ENCODE data around the gene POMP. TPM values are rescaled to one million over a fixed set of nuclear protein-coding genes. Genes with fewer than 3 reads are reported as not detected.

POMP gene
- 100 to 1,000 TPM in 1 of 2 donors, 10 to 100 TPM in 1; 86.1 to 103 TPM for total RNA-seq
- long read RNA-seq, transcript POMP-201 (6 exons, 1,330 nt) = major isoform, 34 of 42 reads
- long read RNA-seq, partial matches to known transcripts = 2 of 42 reads
- long read RNA-seq, other reads (novel, unspliced or antisense) = 6 of 42 reads

DNA sequence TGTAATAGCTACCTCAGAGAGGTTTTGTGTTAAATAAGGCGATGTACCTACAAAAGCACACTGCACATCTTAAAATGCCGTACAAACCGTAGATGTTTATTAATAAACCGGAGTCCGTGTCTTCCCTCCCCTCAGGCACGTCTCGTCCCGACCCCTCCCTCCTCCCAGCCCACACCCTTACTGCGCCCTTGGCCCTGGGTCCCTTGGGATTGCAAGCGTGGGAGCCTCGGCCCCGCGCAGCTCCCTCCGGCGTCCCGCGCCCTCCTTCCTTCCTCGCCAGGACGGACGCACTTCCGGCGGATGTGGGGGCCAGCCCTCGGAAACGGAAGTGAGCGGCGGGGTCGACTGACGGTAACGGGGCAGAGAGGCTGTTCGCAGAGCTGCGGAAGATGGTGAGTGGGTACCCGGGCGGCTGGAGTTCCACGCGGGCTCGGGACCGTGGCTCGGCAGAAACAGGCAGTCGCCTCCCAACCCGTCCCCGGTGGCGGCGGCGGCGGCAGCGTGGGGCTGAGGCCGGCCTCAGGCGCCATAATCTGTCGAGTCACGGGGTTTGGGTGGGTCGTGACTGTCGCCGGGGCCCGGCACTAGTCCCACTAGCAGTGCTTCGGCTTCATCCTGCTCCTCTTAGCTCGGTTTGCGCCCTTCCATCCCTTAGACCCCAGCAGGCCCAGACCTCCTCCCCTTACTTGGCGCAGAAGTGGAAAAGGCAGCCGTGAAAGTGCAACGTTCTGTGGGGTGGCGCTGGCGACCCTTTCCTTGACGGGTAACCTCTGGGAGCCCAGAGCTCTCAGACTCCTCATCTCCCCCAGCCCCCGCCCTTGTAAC is at the start of gene POMP:
TSS of gene POMP (plus strand) at position 335 of the 825 bp plus-strand sequence. CDS start at position 390, 55 bp downstream.
- ATAC-seq (peak; percentile 99), DNase-seq (peak; percentile 96)
- intact Hi-C loops (cut with DNase I) = no loop called here

DNA sequence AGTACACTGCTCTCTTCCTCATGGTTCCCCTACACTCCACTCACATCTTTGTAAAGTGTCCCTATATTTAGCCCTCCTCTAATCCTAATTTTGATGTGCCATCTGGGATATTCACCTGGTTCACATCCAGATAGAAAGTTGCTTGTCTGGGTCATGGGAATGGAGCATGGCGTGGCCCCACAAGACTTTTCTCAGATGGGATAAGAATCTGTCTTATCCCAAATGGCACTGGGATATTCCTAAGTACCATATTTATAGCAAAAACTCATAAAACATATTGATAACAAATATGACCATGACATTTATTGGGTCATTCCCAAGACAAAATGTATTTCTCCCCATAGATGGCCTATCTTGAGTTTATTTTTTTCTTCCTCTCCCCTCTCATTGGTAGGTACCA is 49.5 kb upstream of the POMP start:
- ATAC-seq = no peak
- intact Hi-C loops (cut with DNase I) = no loop called here

GRCh38 chr13:28609926-28610325 is 49.0 kb upstream of the POMP start:
- no peak for ATAC-seq
- intact Hi-C loops (cut with DNase I) = no loop called here

More for the DNA sequence above, 49.5 kb upstream of the POMP start:
- DNase-seq = no peak

GRCh38 chr13:28610996-28611395 is 47.9 kb upstream of the POMP start:
- no peak for ATAC-seq
- no peak for DNase-seq
- intact Hi-C loops (cut with DNase I) = no loop called here

More at GRCh38 chr13:28609926-28610325, 49.0 kb upstream of the POMP start:
- no peak for DNase-seq

- intact Hi-C loops (cut with DNase I) = no loop called here
- ATAC-seq = no peak
- DNase-seq = no peak
These were observed 47.2 kb upstream of the POMP start for GRCh38 chr13:28611654-28612131.

DNA sequence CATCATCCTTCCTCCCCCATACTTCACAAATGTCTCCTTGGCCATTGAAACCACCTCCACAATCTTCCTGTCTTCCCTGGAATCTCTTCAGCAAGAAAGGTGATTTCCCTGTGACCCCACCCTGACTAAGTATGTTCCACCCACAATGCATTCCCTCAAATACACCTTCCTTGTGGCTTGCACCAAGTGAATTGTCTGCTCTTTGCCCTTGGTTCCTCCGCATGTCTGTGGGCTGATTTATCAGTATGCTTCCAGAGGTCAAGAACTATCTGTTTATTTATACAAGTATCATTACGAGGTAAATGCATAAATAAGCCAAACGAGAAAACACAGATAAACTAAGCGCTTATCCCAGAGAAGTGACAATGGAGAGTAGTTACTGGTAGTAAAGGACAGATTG is 45.4 kb upstream of the POMP start:
- intact Hi-C loops (cut with DNase I) = no loop called here

DNA sequence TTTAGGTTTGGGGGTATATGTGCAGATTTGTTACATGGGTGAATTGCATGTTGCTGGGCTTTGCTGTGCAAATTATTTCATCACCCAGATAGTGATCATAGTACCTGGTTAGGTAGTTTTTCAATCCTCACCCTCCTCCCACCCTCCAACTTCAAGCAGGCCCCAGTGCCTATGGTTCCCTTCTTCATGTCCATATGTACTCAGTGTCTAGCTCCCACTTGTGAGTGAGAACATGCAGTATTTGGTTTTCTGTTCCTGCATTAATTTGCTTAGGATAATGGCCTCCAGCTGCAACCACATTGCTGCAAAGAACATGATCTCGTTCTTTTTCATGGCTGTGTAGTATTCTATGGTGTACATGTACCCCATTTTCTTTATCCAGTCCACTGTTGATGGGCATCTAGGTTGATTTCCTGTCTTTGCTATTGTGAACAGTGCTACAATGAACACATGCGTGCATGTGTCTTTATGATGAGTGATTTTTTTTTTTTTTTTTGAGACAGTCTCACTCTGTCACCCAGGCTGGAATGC is 42.9 kb upstream of the POMP start:
- DNase-seq (no peak), ATAC-seq (no peak)
- intact Hi-C loops (cut with DNase I) = no loop called here

More for the DNA sequence above, 45.4 kb upstream of the POMP start:
- DNase-seq = no peak
- no peak for ATAC-seq

DNA sequence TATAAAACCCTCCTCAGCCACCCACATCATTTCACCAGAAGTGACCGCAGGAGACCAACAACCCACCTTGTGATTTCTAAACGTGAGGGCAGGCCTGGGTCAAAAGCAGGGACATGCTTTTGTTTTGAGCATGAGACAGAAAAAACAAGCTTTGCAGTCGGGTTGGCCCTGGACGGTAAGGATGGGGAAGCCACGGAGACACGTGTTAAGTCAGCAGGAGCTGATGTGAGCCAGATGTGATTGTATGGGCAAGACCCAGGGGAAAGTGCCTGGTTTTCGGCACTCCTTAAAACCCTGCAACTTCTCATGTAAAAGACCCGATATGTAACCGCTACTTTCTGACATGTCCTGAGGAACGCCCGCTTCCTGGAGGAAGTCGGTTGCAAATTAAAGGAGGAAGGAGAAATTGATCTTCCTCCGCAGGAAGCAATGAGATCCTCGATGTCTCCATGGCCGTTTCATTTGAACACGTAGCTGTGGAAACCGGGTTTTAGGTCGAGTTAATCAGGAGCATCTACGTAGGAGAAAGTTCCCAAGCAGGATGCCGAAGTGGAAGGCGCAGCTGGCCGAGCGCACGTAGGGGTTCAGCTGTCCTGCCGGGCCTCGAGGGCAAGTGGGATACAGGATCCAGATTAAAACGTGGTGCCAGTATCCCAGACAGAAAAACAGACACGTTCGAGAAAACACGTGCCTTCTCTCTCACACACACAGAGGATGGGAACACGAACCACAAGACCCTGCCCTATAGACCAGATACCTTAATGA is 40.5 kb upstream of the POMP start:
- DNase-seq (no peak), ATAC-seq (no peak)
- intact Hi-C loops (cut with DNase I) = no loop called here

GRCh38 chr13:28620011-28620830 is 38.7 kb upstream of the POMP start:
- intact Hi-C loops (cut with DNase I) = no loop called here
- ATAC-seq = no peak
- DNase-seq = no peak

DNA sequence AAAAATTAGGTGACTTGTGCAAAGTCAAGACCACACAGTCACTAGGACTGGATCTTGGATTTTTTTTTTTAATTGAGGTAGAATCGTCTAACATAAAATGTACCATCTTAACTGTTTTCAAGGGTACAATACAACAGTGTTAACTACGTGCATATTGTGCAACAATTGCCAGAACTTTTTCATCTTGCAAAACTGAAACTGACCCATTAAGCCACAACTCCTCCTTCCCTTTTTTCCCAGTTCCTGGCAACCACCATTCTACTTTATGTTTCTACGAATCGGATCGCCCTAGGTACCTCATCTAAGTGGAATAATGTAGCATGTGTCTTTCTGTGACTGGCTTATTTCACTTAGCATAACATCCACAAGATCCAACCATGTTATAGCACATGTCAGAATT is 37.5 kb upstream of the POMP start:
- ATAC-seq (peak in 1 of 2 donors; percentile 38), DNase-seq (no peak)
- intact Hi-C loops (cut with DNase I) = no loop called here

GRCh38 chr13:28622286-28622685 is 36.6 kb upstream of the POMP start:
- ATAC-seq (peak; percentile 47 to 75), DNase-seq (peak; percentile 56)
- intact Hi-C loops (cut with DNase I) = no loop called here

DNA sequence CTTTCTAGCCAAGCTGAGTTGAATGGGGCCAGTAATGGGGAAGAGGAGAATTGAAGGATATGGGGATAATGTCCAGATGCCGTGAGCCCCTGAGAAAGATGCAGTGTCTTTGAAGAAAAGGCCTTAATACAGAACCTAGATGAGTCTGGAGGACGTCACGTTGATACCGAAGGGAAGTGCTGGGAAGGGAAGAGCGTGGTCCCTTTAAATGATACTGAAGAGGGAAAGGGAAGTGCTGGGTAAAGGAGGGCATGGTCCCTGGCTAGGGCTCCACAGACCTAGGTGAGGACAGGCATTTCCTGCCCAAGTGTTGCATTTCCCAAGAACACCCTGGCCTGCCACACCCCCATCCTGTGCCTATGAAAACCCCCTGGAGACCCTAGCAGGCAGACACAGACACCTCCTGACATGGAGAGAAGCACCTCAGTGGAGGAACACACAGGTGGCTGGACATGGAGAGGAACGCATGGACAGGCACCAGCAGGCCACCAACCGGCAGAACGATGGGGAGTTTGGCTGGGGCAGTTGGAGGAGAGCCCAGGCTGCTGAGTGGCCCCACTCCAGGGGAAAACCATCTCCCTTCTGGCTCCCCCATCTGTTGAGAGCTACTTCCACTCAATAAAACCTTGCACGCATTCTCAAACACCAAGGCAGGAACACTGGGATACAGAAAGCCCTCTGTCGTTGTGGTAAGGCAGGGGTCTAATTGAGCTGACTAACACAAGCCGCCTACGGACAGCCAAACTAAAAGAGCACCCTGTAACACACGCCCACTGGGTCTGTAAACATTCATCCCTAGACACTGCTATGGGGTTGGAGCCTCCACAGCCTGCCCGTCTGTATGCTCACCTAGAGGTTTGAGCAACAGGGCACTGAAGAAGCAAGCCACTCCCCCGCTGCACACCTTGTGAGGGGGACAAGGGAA is 34.9 kb upstream of the POMP start:
- no peak for ATAC-seq
- intact Hi-C loops (cut with DNase I) = no loop called here

GRCh38 chr13:28624707-28625432 is 34.1 kb upstream of the POMP start:
- ATAC-seq (no peak), DNase-seq (no peak)
- intact Hi-C loops (cut with DNase I) = no loop called here

More for the DNA sequence above, 34.9 kb upstream of the POMP start:
- no peak for DNase-seq

GRCh38 chr13:28626266-28626665 is 32.7 kb upstream of the POMP start:
- ATAC-seq (no peak), DNase-seq (no peak)
- intact Hi-C loops (cut with DNase I) = no loop called here

- intact Hi-C loops (cut with DNase I) = no loop called here
- no peak for ATAC-seq
These were observed 30.7 kb upstream of the POMP start for GRCh38 chr13:28628241-28628640.

DNA sequence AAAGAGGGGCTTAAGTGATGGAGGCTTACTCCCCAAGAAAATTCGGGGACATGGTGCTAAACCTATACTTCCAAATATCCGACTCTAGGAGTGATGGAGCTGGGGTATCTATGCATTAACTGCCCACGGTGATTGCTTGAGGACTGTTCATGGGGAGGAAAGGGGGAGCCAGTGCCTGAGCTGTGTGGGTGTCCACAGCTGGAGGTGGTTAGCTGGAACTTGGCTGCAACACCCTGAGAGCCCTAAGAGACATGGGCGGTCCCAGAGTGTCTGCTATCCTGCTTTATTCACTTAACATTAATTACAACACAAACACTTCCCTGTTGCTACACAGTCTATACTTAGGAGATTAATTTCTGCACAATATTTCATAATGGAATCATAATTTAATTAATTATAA is 28.1 kb upstream of the POMP start:
- ATAC-seq = no peak
- DNase-seq = no peak

More at GRCh38 chr13:28628241-28628640, 30.7 kb upstream of the POMP start:
- DNase-seq = no peak

DNA sequence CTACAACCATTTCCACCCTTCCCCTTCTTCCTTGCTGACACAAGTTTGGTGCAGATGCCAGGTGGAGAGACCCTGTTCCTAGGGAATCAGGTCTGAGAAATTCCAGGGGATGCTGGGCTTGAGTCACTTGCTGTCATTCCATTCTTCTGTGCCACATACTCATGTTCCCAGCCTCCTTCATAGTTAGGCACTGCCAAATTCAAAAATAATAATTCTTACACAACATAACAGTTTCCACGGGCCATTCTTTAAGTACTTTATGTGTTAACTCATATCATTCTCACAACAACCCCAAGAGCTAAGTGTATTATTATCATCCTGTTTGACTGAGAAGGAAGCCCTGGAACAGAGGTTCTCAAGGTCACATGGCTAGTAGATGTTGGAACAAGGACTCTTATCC is 27.1 kb upstream of the POMP start:
- no peak for DNase-seq
- intact Hi-C loops (cut with DNase I) = loop anchor here in 1 of 2 donors (10.0 kb wide), 1 partner anchor 97 kb away; no protein-coding TSS in a partner anchor
- no peak for ATAC-seq

More for the DNA sequence above, 28.1 kb upstream of the POMP start:
- intact Hi-C loops (cut with DNase I) = loop anchor here in 1 of 2 donors (10.0 kb wide), 1 partner anchor 96 kb away; no protein-coding TSS in a partner anchor

Data from left cardiac atrium (tissue), 4 donors.